GM21737 (cell line): ENCODE measurements around the gene SLC2A4.
A peak's percentile ranks its signal among the peaks of the same experiment; 100 is the strongest.

Experiments
- ATAC-seq: cut with Tn5 transposase; IDR thresholded peaks from one replicate; pipeline ENCODE4 v1.9.1; 2021; ENCODE audit warnings: mild to moderate bottlenecking, moderate library complexity; ENCODE audit not compliant: unreplicated experiment

The SLC2A4 gene

GRCh38 chr17:7246779-7247178, 34.7 kb upstream of the SLC2A4 start:
- ATAC-seq, result no peak

- no peak for ATAC-seq
Measured at GRCh38 chr17:7248796-7249195, 32.7 kb upstream of the SLC2A4 start.

- no peak for ATAC-seq
Measured at GRCh38 chr17:7249214-7249613, 32.3 kb upstream of the SLC2A4 start.

- no peak for ATAC-seq
Measured at GRCh38 chr17:7249830-7250229, 31.7 kb upstream of the SLC2A4 start.

- ATAC-seq, result peak; percentile 3
Measured at GRCh38 chr17:7250695-7251627, 30.6 kb upstream of the SLC2A4 start.

- peak; percentile 76 for ATAC-seq
Measured at GRCh38 chr17:7251661-7252175, 29.8 kb upstream of the SLC2A4 start, which contains the start of gene CTDNEP1. TSS of gene CTDNEP1 (minus strand) at chr17:7251734. CDS start at chr17:7251296, 438 bp downstream.

GRCh38 chr17:7252176-7253043, 29.1 kb upstream of the SLC2A4 start, which contains the start of gene ELP5:
TSS of gene ELP5 (plus strand) at chr17:7252215. CDS start at chr17:7252551, 336 bp downstream.
- ATAC-seq, result peak; percentile 41

- ATAC-seq, result no peak
Measured at GRCh38 chr17:7253082-7253481, 28.4 kb upstream of the SLC2A4 start.

GRCh38 chr17:7254511-7254910, 27.0 kb upstream of the SLC2A4 start:
- no peak for ATAC-seq

- ATAC-seq, result no peak
Measured at GRCh38 chr17:7256766-7257456, 24.6 kb upstream of the SLC2A4 start.

GRCh38 chr17:7258731-7259554, 22.6 kb upstream of the SLC2A4 start:
- no peak for ATAC-seq

- no peak for ATAC-seq
Measured at GRCh38 chr17:7259555-7259889, 22.0 kb upstream of the SLC2A4 start.

GRCh38 chr17:7260151-7260550, 21.4 kb upstream of the SLC2A4 start:
- ATAC-seq, result no peak

- ATAC-seq, result no peak
Measured at GRCh38 chr17:7260651-7261378, 20.7 kb upstream of the SLC2A4 start.

- ATAC-seq, result no peak
Measured at GRCh38 chr17:7261379-7262191, 19.9 kb upstream of the SLC2A4 start.

- ATAC-seq, result no peak
Measured at GRCh38 chr17:7262192-7262934, 19.2 kb upstream of the SLC2A4 start, which contains the start of gene CLDN7. TSS of gene CLDN7 (minus strand) at chr17:7262478. CDS start at chr17:7262043, 435 bp downstream.

GRCh38 chr17:7262935-7263800, 18.4 kb upstream of the SLC2A4 start:
- no peak for ATAC-seq
